Thyroid gland (tissue), 4 donors: Measurements from ENCODE around the gene MYZAP.

ENCODE experiments used
- POLR2A ChIP-seq, 2 donors: fragments of 450-650 bp; IDR thresholded peaks; one replicate each; pipeline ENCODE4 v1.6.1; 2017; ENCODE audit warnings: antibody characterized with exemption in 2 of 2, mild to moderate bottlenecking in 2 of 2, moderate library complexity in 1 of 2
- TF ChIP-seq, protein P1 (sequence below), 6 experiments: fragments of 200-600 bp in 3 of 6; fragments of 450-650 bp in 3 of 6; sonication (generic) in 3 of 6; IDR thresholded peaks; one replicate each; pipeline ENCODE4 v1.5.1; 2016 to 2019; ENCODE audit warnings: antibody characterized with exemption in 6 of 6, mild to moderate bottlenecking in 2 of 6, inconsistent platforms in 1 of 6, moderate library complexity in 1 of 6

DNA sequence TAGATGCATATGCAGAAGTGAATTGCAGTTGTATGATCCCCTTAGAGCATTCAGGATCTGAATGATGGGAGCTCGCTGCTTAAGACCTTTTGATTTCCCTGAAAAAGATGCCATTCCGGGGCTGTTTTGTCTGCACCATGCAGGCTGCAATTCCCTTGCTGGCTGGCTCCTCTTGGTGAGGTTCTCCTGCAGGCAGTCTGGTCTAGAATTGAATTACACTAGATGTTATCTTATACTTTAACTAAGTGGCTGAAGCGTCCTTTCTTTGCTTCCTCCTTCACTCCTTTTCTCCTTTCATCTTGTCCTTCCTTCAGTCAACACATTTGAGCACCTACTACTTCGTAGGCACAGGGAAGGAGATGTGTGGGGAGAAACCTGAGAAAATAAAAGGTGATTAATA lies 18.6 kb upstream of the MYZAP start:
- TF ChIP-seq, protein P1, sequence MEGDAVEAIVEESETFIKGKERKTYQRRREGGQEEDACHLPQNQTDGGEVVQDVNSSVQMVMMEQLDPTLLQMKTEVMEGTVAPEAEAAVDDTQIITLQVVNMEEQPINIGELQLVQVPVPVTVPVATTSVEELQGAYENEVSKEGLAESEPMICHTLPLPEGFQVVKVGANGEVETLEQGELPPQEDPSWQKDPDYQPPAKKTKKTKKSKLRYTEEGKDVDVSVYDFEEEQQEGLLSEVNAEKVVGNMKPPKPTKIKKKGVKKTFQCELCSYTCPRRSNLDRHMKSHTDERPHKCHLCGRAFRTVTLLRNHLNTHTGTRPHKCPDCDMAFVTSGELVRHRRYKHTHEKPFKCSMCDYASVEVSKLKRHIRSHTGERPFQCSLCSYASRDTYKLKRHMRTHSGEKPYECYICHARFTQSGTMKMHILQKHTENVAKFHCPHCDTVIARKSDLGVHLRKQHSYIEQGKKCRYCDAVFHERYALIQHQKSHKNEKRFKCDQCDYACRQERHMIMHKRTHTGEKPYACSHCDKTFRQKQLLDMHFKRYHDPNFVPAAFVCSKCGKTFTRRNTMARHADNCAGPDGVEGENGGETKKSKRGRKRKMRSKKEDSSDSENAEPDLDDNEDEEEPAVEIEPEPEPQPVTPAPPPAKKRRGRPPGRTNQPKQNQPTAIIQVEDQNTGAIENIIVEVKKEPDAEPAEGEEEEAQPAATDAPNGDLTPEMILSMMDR (IDR thresholded peaks at IDR 0.05): no peak
- TF ChIP-seq POLR2A (IDR thresholded peaks at IDR 0.05): no peak
